ENCODE measurements around the gene CMTM8. TPM values are rescaled to one million over a fixed set of nuclear protein-coding genes. Genes with fewer than 3 reads are reported as not detected.

CMTM8 gene
- total and polyA plus RNA-seq, 2 of the 8 experiments (the other 6 are each of a cell fraction or from before 2014, with no cell fraction given): 10.5 to 22.4 TPM

- no peak for TF ChIP-seq YY1 (IDR thresholded peaks at IDR 0.05; ENCODE audit: low read depth, low read length)
- TF ChIP-seq E2F6 (IDR thresholded peaks at IDR 0.05): peak; percentile 84
- TF ChIP-seq RXRA (IDR thresholded peaks at IDR 0.05; ENCODE audit: insufficient read depth, low read depth, low read length): no peak
- no peak for TF ChIP-seq RAD21 (IDR thresholded peaks at IDR 0.05 in 1 of 2, conservative IDR thresholded peaks at IDR 0.05 in 1 of 2; ENCODE audit: low read depth in 2 of 2, low read length in 2 of 2)
- no peak for TF ChIP-seq FOSL1 (IDR thresholded peaks at IDR 0.05; ENCODE audit: insufficient read depth, low read depth, low read length)
- TF ChIP-seq CREB1 (IDR thresholded peaks at IDR 0.05): no peak
- TF ChIP-seq MAFK (IDR thresholded peaks at IDR 0.05; ENCODE audit: low read depth, low read length): no peak
- TF ChIP-seq POLR2A (IDR thresholded peaks at IDR 0.05; ENCODE audit: control extremely low read depth in 1 of 2, low read depth in 2 of 2, low read length in 2 of 2): no peak
- no peak for TF ChIP-seq TAF7 (optimal IDR thresholded peaks at IDR 0.05; ENCODE audit: borderline replicate concordance, low read depth, low read length)
- TF ChIP-seq KDM1A (IDR thresholded peaks at IDR 0.05; ENCODE audit: borderline replicate concordance, low read length): no peak
- peak; percentile 42 for TF ChIP-seq RNF2 (IDR thresholded peaks at IDR 0.05; ENCODE audit: borderline replicate concordance, low read depth, low read length, missing control alignments, poor library complexity, severe bottlenecking)
- no peak for TF ChIP-seq EGR1 (IDR thresholded peaks at IDR 0.05; ENCODE audit: borderline replicate concordance, low read depth, low read length)
- peak; percentile 87 for TF ChIP-seq KDM4A (IDR thresholded peaks at IDR 0.05; ENCODE audit: low read depth, low read length, severe bottlenecking)
- TF ChIP-seq GABPA (IDR thresholded peaks at IDR 0.05; ENCODE audit: borderline replicate concordance, insufficient read depth, low read length): no peak
- no peak for TF ChIP-seq EZH2 (IDR thresholded peaks at IDR 0.05; ENCODE audit: low read depth, low read length, severe bottlenecking)
- no peak for TF ChIP-seq JUND (IDR thresholded peaks at IDR 0.05; ENCODE audit: low read length)
- no peak for TF ChIP-seq HDAC2 (IDR thresholded peaks at IDR 0.05; ENCODE audit: borderline replicate concordance in 1 of 2, low read depth in 2 of 2, low read length in 2 of 2)
These were observed at the start of gene CMTM8 (continued) for GRCh38 chr3:32238453-32239306.
